GM21528 (cell line): ENCODE data around the gene RPL14.
"Not testable (repeated sequence)": the region's sequence is repeated elsewhere in the genome, so short reads cannot be mapped to it uniquely, and the experiment has no call there.

Experiments used
- ATAC-seq: cut with Tn5 transposase; IDR thresholded peaks from one replicate; pipeline ENCODE4 v1.9.1; 2021; ENCODE audit warnings: mild to moderate bottlenecking, moderate library complexity; ENCODE audit not compliant: unreplicated experiment, low FRiP score

The RPL14 gene

DNA sequence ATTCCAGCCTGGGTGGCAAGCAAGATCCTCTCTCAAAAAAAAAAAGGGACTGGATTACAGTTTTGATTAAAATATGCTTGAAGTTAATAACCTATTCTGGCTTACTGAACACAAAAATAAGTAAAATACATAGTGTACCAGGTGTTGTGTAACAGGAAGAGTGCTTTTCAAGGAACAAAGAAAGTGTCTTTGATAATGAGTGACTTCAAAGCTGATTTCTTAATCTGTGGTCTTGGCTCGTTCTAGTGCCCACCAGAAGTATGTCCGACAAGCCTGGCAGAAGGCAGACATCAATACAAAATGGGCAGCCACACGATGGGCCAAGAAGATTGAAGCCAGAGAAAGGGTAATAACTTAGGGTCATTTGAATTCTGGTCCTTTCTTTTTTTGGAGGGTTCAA is 4.0 kb downstream of the RPL14 start:
- ATAC-seq = no peak

DNA sequence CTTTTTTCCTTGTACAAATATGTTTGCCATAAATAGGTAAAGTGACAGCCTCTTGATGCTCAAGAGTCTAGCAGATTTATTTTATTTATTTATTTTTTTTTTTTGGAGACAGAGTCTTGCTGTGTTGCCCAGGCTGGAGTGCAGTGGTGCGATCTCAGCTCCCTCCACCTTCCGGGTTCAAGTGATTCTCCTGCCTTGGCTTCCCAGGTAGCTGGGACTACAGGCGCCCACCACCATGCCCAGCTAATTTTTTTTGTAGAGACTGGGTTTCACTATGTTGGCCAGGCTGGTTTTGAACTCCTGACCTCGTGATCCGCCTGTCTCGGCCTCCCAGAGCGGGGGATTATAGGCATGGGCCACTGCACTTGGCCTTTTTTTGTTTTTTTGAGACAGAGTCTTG is 5.7 kb downstream of the RPL14 start:
- ATAC-seq = not testable (repeated sequence)

DNA sequence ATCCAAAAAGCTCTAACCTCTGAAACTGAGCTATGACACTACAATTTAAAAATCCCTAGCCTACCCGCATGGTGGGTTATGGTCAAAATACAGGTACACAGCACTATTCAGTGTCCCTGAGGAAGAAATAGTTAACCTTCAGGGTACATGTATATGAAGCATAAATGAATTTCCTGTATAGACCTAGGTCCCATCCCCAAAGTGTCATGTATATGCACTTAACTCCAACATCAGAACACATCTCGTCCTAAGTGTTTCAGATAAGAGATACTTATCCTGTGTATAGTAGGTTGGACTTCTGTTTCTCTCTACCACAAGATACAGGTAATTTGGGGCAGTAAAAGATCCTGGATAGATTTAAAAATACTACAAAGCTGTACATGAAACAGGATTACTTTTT is 6.4 kb downstream of the RPL14 start:
- ATAC-seq = no peak

DNA sequence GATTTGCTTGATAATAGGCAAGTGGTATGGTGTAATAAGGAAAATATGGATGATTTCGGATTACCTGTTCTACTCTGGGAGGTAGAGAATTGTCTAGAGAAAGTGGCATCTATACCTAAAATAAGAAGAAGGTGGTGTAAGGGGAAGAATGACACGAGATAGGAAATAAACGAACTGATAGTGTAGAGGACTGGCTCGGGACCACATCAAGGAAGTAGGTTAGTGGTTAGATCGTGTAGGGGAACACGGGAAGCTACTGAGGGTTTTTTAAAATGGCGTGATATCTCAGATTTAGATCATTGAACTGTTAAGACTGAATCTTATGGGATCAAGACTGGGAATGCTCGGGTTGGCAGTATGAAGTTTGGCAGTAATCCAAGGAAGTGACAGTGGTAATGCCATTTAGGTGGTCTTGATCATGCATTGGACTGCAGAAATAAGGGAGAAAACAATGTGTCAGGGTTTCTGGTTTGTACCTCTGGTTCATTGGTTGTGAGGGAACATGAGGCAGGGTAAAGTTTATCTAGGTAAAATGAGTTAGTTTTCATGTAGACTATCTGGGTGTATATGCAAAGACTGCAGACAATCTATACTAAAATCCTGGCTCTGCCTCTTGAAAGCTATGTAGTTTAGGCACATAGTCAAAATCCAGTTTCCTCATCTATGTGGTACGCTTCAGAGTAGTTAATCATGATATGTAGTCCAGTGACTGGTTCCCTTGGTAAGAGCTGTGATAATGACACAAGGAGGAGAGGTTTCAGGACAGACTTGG is 7.4 kb downstream of the RPL14 start:
- no peak for ATAC-seq

DNA sequence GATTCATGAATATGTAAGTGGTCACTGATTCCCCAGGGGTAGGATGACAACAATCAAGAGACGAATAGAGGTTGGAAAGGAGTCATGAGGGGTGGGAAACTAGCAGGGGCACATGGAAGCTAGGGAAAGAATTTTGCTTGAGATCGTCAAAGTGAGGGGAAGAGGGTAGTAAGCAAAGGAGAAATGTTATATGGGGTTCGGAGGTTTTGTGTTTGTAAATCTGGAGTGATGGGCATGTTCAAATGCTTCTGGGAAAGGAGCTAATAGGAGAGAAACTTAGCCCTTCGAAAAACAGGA is 7.9 kb downstream of the RPL14 start:
- ATAC-seq = no peak

DNA sequence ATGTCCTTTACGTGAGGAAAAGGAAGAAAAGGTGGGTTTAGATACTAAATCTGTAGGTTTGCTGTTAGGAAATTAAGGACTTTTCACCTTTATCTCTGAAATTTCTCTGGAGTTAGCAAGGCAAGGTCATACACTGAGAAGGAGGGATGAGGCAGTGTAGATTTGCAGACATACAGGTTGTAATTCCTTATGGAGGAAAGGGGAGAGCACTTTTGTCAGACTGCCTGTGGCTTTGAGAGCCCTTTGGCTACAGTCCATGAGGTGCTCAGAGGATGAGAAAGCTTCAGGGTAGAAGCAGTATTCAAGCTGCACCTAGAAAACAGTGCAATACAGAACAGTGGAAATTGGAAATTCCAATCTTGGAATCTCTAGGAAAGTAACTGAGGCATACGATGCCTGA is 8.3 kb downstream of the RPL14 start:
- no peak for ATAC-seq

DNA sequence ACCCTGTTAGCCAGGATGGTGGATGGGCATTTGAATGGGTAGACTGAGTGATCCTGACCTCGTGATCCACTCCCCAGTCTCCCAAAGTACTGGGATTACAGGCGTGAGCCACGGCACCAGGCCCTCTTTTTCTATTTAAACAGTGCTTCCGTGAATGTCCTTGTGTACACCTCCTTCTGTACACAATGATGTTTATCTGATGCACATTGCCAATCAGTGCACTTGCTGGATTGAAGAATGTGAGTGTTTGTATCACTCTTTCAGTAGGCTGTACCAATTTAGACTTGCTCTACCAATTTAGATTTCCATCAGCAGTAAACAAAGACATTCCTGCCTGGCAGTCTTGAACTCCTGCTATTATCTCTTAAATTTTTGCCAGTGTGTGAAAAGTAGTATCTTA is 10.9 kb downstream of the RPL14 start:
- no peak for ATAC-seq

DNA sequence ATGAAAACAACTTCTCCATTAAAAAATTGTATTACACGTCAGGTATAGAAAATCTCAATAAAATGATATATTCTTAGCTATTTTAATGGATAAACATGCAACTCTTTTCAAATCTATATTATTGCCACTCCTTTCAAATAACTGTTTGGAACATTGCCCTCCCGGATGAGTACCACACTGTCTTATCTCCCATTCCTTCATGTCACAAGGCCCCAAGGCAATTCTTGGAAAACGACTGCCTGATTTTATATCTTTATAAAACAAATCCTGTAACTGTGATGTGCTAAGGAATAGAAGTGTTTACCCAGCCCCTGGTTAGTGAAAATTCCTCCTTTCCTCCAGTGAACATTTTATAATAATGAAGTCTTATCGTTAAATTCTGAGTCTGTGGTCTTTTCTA is 13.6 kb downstream of the RPL14 start:
- no peak for ATAC-seq

DNA sequence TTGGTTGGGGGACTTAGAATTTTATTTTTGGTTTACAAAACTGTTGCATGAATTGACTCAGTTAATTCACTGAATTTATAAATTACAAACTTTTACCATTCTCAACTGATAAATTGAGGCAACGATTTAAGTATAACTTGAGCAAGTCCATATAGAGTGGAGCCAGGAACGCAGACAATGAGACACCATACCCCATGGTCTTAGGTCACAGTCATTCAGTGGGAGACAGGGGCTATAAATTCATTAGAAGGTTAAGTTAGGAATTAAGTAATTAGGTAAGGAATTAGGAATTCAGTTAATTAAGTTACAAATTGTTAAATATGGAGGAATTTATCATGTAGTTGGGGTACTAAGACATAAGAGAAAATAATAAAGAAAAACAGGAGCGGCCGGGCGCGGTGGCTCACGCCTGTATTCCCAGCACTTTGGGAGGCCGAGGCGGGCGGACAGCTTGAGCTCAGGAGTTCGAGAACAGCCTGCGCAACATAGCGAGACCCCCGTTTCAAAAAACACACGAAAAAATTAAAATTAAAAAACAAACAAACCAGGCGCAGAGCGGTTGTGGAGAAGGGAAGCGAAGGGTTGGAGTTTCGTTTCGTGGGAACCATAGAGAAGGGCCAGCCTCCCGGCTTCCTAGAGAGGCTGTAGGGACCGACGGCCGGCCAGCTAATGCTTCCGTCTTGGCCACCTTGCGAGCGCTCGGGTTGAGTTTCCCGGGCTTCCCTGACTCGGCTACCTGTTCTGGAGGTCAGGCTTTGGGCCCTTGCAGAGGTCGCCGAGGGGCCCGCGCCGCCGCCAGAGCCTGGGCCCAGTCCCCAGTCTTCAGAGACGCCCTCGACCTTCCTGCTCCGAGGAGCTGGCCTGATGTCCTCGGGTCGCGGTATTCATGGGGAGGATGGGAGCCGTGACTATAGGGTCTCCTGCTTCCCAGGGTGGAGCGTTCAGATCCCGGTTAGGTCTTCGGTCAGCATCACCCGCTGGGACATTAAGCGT is 19.6 kb downstream of the RPL14 start, which contains the start of gene ZNF619:
TSS of gene ZNF619 (plus strand) at position 645 of the 993 bp plus-strand sequence. CDS start 858 bp downstream, outside the sequence.
- peak; percentile 81 for ATAC-seq

DNA sequence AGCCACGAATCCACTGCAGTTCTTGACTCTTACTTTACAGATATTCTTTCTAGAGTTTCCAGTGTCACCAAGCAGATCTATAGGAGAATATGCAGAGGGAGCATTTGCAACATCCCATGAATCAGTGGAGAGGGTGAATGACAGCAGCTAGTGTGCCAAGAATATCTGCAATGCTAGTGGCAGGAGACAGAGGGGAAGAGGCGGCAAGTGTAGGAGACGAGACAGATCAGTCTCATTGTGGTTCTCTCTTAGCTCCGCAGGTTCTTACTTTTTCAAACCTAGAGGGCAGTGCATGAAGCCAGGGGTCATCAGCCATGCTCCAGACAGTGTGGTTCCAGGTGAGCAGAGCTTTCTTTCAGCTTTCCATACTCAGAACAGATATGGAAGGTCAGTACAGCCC is 20.5 kb downstream of the RPL14 start:
- ATAC-seq = no peak

DNA sequence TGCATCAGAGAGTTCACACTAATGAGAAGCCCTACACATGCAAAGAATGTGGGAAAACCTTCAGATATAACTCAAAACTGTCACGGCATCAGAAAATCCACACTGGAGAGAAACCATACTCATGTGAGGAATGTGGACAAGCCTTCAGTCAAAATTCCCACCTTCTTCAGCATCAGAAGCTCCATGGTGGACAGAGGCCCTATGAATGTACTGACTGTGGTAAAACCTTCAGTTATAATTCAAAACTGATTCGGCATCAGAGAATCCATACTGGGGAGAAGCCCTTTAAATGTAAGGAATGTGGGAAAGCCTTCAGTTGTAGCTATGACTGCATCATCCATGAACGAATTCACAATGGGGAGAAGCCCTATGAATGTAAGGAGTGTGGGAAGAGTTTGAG is 30.0 kb downstream of the RPL14 start:
- no peak for ATAC-seq

DNA sequence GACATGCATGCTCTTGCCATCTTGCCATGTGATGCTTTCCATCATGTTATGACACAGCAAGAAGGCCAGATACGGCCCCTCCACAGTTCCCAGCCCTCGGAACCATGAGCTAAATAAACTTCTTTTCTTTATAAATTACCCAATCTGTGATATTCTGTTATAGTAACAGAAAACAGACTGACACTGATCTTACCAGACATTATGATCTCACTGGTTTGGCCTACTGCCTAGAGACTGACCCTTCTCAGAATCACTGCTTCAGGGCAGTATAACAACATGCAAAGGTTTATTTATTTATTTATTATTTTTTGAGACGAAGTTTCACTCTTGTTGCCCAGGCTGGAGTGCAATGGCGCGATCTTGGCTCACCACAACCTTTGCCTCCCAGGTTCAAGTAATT is 33.8 kb downstream of the RPL14 start:
- no peak for ATAC-seq

DNA sequence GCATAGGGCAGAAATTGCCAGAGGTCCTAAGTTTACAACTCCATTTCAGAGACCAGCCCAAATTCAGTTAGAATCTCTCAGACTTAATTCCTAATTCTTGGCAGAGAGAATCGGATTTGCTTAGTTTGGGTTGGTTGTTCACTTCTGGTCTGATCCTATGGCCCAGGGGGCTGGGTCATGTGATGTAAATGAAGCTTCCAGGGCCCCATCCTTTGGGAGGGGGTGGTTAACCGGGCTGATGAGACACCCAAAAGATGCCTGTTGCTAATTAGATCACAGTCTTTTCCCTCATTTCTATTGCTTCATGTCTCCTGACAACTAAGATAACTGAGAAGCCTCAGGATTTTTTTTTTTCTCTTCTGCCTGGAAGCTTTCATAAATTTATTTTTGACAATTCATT is 37.6 kb downstream of the RPL14 start:
- ATAC-seq = no peak

DNA sequence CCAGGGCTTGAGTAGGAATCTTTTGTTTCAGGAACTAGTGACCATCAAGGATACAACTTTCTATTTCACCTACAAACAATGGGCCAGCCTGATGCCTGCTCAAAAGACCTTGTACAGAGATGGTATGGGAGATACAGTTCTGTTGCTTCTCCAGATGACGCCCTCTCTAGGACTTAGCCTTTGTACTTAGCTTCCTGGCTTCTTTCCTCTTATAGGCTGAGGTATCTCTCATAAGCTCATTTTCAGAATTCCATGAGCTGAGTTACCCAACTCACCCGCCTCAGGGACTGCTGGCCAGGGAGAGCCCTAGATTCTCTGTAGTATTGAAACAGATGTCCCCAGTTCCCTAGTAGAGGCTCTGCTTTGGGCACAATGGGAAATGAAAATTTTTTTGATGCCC is 40.1 kb downstream of the RPL14 start:
- ATAC-seq = no peak

DNA sequence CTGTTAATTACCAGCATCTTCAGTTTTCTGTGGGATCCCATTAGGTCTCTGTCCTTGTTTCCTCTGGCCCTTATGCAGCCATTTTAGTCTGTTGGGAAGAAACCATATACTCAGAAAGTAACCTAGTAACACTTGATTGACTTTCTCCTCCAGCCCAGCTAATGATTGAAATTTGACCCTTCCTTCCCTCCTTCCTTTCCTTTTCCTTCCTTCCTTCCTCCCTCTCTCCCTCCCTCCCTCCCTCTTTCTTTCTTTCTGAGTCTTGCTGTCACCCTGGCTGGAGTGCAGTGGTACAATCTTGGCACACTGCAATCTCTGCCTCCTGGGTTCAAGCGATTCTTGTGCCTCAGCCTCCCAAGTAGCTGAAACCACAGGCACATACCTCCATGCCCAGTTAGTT is 42.8 kb downstream of the RPL14 start:
- ATAC-seq = no peak

DNA sequence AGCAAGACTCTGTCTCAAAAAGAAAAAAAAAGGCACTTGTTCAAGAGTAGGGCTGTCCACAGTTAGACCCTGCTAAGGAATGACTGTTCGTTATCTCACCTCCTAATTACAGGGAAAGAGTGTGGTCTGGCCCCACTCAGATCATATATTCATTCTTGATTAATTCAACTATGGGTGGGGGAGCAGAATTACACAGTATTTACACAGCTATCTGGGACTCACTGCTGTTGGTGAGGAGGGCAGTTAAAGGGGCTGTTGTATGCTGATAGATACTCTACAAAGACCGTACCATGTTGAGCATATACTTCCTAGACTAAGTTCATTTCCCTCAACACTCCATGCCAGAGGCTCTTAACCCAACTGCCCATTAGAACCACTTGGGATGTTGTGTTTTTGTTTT is 44.9 kb downstream of the RPL14 start:
- no peak for ATAC-seq

DNA sequence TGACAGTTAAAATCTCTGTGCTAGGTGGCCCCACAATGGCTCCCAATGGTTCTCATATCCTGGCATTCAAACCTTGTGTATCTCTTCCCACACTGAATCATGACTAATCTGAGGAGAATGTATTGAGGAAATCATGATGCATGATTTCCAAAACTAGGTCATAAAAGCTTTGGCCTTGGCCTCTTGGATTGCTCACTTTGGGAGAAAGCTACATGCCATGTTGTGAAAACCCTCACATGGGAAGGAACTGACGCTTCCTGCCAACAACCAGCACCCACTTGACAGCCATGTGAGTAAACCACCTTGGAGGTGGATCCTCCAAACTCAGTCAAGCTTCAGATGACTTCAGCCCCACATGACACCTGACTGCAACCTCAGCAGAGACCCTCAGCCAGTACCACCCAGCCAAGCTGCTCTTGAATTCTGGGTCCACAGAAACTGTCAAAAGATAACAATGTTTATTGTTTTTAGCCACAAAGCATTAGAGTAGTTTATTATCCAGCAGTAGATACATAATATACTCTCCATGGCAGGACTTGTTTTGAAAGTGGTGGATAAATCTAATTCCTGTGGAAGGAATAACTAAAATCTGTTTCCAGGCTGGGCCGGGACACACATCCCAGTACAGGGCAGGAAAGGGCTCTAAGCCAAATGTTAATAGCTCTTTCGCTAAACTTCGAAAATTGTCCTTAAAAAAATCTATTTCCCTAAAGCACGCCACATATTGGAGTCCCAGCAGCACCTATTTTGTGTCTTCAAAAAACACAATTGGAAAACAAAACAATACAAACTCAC is 47.7 kb downstream of the RPL14 start:
- no peak for ATAC-seq

DNA sequence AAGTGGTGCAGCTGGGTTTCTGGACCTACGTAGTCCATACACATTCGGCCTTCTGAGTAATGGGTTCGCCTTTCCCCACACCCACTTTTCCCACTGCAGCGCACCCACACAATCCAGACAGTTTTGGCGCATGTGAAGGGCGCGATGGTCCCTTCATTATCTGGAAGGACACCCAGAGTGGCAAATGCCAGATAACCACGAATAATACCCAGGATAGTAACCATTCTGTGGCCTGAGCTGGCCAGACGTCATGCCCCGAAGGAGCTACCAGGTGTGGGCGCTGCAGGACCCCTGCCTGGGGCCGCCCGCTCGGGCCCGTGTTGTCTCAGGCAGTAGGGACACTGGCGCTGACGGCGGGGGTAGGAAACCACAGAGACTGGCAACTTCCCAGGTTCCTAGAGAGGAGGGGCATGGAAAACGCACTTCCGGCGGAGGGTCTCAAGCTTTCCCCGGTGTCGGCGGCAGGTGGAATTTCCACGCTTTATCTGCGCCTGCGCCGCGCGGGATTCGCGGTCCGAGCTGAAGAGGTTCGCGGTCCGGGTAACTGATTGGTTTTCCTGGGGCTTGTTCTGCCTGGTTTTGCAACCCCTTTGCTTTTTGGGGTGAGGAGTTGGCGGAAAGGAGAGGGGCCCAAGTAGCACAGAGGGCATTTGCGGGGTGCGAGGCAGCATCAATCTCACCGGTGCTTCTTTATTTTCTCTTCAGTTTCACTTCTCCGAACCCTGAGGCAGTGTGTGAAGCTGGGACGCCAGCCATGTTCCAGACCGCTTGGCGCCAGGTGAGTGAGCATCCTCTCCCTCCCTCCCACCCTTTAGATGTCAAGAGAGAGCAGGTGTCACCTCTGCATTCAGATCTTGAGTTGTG is 48.7 kb downstream of the RPL14 start, which contains the start of gene ZNF620:
TSS of gene ZNF620 (plus strand) at position 441 of the 864 bp plus-strand sequence. CDS start at position 755, 314 bp downstream.
- peak; percentile 84 for ATAC-seq

DNA sequence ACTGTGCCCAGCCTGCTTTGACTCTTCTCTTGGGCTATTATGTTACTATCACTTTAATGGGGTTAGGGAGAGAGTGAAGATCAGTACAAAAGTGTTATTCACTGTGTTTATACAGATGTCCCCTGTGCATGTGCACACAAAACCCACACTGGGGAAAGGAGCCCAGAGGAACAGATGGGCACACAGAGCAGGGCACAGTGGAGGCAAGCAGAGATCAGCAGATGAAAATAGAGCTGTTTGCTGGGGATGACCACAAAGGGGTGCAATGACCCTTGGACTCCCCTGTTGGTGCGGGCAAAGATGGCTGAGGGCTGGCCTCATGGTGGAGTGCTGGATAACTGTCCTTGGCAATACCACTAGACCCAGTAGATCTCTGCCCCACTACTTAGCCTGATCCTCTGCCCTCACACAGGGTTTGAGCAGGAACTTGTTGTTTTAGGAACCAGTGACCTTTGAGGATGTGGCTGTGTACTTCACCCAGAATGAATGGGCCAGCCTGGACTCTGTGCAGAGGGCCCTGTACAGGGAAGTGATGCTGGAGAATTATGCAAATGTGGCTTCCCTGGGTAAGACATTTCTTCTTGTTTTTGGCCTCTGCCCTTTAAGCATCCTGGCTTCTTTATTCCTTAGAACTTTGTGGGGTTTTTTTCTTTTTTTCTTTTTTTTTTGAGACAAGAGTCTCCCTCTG is 54.0 kb downstream of the RPL14 start:
- ATAC-seq = no peak
